Right lobe of liver (tissue), 4 donors: Measurements from ENCODE around the gene FAM168A.

ENCODE experiments used
- POLR2A ChIP-seq: fragments of 450-650 bp; IDR thresholded peaks from one replicate; pipeline ENCODE4 v1.6.1; 2017; ENCODE audit warnings: antibody characterized with exemption, mild to moderate bottlenecking
- TF ChIP-seq, protein P1 (sequence below), 4 donors: fragments of 200-600 bp in 3 of 4; fragments of 450-650 bp in 1 of 4; IDR thresholded peaks; one replicate each; pipeline versions ENCODE4 v1.5.1 to v1.8.0; 2016 to 2022; ENCODE audit warnings: antibody characterized with exemption in 4 of 4, mild to moderate bottlenecking in 2 of 4
- donor health status: DM: no; HTN: no; CAD: no.
- donor health status: DM: no; HTN: no; CAD: no.
- donor health status: DM: no; HTN: yes; CAD: no.

DNA sequence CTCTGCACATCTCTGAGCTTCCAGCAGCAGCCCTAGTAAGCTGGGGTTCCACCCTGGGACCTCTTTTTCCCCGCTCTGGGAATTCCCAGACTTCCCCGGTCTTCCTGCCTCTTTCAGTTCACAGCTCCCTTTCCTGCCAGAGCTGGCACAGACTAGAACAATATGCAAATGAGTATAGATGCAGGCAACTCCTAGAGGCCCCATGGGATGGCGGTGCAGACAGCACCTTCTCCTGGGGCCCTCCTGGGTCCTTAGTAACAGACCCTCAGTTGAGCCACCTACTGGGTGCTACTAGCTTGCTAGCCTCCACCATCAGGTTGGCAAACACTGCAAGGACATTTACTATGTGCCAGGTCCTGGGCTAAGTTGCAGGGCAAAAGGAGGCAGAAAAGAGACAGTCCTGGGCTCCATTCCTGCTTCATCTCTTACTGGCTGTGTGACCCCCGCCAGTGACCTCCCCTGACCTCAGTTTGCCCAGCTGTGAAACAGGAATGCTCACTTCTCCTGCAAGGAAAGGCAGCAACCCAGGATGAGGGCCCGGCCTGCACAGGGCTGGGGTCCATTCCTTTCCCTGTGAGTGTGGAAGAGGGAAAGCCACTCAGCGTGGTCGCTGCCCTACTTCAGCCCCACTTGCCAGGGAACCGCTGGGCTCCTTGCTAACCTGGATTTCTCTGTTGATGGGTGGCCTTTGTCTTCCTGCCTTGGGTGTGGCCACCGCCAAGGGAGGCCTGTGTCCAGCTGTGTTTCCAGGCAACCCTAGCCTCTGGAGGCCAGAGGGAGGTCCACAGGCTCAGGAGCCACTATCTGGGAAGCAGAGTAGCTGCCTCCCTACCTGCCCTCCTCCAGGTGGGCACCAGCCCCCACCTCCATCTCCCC lies 214.4 kb downstream of the FAM168A start:
- TF ChIP-seq, protein P1, sequence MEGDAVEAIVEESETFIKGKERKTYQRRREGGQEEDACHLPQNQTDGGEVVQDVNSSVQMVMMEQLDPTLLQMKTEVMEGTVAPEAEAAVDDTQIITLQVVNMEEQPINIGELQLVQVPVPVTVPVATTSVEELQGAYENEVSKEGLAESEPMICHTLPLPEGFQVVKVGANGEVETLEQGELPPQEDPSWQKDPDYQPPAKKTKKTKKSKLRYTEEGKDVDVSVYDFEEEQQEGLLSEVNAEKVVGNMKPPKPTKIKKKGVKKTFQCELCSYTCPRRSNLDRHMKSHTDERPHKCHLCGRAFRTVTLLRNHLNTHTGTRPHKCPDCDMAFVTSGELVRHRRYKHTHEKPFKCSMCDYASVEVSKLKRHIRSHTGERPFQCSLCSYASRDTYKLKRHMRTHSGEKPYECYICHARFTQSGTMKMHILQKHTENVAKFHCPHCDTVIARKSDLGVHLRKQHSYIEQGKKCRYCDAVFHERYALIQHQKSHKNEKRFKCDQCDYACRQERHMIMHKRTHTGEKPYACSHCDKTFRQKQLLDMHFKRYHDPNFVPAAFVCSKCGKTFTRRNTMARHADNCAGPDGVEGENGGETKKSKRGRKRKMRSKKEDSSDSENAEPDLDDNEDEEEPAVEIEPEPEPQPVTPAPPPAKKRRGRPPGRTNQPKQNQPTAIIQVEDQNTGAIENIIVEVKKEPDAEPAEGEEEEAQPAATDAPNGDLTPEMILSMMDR (IDR thresholded peaks at IDR 0.05): no peak
- TF ChIP-seq POLR2A: no peak
